B cell (primary cell): Measurements from ENCODE around the gene TCF7L2.

Experiments
- EZH2 ChIP-seq: IDR thresholded peaks from 2 replicates; pipeline ENCODE4 v1.6.1; 2012; ENCODE audit warnings: borderline replicate concordance, low read depth, mild to moderate bottlenecking, moderate library complexity, low read length; ENCODE audit not compliant: insufficient read depth, poor library complexity, severe bottlenecking
- TF ChIP-seq, protein P1 (sequence below): fragments of 200-600 bp; IDR thresholded peaks from one replicate; pipeline ENCODE4 v1.8.0; 2022; ENCODE audit warnings: antibody characterized with exemption, mild to moderate bottlenecking

DNA sequence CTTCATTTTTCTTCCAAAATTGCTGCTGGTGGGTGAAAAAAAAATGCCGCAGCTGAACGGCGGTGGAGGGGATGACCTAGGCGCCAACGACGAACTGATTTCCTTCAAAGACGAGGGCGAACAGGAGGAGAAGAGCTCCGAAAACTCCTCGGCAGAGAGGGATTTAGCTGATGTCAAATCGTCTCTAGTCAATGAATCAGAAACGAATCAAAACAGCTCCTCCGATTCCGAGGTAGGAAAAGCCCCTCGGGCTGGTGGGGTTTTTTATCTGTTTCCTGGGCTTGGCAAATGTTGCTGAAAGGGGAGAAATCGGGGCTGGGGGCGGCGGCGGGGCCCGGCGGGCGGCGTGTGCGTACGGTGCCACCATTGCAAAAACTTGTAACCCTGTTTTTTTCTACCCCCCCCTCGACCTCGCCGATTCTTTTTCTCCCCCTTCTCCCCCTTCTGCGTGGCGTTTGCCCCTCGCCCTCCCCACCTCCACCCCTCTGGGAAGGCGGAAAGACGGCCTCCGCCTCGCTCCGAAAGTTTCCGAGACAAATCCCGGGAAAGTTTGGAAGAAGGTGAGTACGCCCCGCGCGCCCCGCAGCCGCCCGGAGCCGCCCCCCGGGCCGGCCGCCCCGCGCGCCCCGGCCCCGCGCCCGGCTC, 789 bp downstream of the TCF7L2 start:
- TF ChIP-seq, protein P1, sequence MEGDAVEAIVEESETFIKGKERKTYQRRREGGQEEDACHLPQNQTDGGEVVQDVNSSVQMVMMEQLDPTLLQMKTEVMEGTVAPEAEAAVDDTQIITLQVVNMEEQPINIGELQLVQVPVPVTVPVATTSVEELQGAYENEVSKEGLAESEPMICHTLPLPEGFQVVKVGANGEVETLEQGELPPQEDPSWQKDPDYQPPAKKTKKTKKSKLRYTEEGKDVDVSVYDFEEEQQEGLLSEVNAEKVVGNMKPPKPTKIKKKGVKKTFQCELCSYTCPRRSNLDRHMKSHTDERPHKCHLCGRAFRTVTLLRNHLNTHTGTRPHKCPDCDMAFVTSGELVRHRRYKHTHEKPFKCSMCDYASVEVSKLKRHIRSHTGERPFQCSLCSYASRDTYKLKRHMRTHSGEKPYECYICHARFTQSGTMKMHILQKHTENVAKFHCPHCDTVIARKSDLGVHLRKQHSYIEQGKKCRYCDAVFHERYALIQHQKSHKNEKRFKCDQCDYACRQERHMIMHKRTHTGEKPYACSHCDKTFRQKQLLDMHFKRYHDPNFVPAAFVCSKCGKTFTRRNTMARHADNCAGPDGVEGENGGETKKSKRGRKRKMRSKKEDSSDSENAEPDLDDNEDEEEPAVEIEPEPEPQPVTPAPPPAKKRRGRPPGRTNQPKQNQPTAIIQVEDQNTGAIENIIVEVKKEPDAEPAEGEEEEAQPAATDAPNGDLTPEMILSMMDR = no peak
- TF ChIP-seq EZH2 = no peak
